Neural crest cell (in vitro differentiated cells): Measurements from ENCODE around the gene PREX1. TPM values are rescaled to one million over a fixed set of nuclear protein-coding genes. Genes with fewer than 3 reads are reported as not detected.
"Not testable (repeated sequence)": the region's sequence is repeated elsewhere in the genome, so short reads cannot be mapped to it uniquely, and the experiment has no call there.

ENCODE experiments used
- DNase-seq: peaks from one replicate; pipeline ENCODE4 v3.0.0; 2021; ENCODE audit warnings: low read depth, mixed read lengths, low spot score
- H3K27ac Mint-ChIP-seq: one replicate; pipeline ENCODE4 v1.8.0; 2021; ENCODE audit warnings: mild to moderate bottlenecking, mixed read lengths; ENCODE audit not compliant: unreplicated experiment
- H3K27me3 Mint-ChIP-seq: 2 replicates; pipeline ENCODE4 v1.8.0; 2021; ENCODE audit warnings: low read depth, mild to moderate bottlenecking, mixed read lengths
- H3K36me3 Mint-ChIP-seq: 2 replicates; pipeline ENCODE4 v1.8.0; 2021; ENCODE audit warnings: low read depth, mild to moderate bottlenecking, mixed read lengths
- H3K4me1 Mint-ChIP-seq: 2 replicates; pipeline ENCODE4 v1.8.0; 2021; ENCODE audit warnings: mixed read lengths
- H3K4me3 Mint-ChIP-seq: one replicate; pipeline ENCODE4 v1.8.0; 2021; ENCODE audit warnings: mild to moderate bottlenecking, mixed read lengths
- H3K9me3 Mint-ChIP-seq: 2 replicates; pipeline ENCODE4 v1.8.0; 2021; ENCODE audit warnings: mixed read lengths
- total RNA-seq: library from RNA; stranded (reverse); gene quantifications from 2 replicates; pipeline ENCODE4 v1.2.1, GENCODE V29; 2021
- TF ChIP-seq, protein P1 (sequence below): fragments of 200-600 bp; sonication (generic); conservative IDR thresholded peaks from 2 replicates; pipeline ENCODE4 v1.5.0; 2021; ENCODE audit warnings: antibody characterized with exemption, mild to moderate bottlenecking

Gene PREX1
- total RNA-seq, 1 donor from 2014 or later = 72.4 TPM

- H3K4me3 Mint-ChIP-seq = no peak overlapping the region
- peaks cover 34% of the 10 kb centered on the region for H3K4me1 Mint-ChIP-seq
- H3K27ac Mint-ChIP-seq = no peak overlapping the region
- peaks cover 9% of the 10 kb centered on the region for H3K36me3 Mint-ChIP-seq
- H3K27me3 Mint-ChIP-seq = no peaks in the 10 kb centered on the region
- no peak for DNase-seq
- TF ChIP-seq, protein P1, sequence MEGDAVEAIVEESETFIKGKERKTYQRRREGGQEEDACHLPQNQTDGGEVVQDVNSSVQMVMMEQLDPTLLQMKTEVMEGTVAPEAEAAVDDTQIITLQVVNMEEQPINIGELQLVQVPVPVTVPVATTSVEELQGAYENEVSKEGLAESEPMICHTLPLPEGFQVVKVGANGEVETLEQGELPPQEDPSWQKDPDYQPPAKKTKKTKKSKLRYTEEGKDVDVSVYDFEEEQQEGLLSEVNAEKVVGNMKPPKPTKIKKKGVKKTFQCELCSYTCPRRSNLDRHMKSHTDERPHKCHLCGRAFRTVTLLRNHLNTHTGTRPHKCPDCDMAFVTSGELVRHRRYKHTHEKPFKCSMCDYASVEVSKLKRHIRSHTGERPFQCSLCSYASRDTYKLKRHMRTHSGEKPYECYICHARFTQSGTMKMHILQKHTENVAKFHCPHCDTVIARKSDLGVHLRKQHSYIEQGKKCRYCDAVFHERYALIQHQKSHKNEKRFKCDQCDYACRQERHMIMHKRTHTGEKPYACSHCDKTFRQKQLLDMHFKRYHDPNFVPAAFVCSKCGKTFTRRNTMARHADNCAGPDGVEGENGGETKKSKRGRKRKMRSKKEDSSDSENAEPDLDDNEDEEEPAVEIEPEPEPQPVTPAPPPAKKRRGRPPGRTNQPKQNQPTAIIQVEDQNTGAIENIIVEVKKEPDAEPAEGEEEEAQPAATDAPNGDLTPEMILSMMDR = no peak
- H3K9me3 Mint-ChIP-seq = no peaks in the 10 kb centered on the region
These were observed 14.4 kb downstream of the PREX1 start for GRCh38 chr20:48813446-48813747.

DNA sequence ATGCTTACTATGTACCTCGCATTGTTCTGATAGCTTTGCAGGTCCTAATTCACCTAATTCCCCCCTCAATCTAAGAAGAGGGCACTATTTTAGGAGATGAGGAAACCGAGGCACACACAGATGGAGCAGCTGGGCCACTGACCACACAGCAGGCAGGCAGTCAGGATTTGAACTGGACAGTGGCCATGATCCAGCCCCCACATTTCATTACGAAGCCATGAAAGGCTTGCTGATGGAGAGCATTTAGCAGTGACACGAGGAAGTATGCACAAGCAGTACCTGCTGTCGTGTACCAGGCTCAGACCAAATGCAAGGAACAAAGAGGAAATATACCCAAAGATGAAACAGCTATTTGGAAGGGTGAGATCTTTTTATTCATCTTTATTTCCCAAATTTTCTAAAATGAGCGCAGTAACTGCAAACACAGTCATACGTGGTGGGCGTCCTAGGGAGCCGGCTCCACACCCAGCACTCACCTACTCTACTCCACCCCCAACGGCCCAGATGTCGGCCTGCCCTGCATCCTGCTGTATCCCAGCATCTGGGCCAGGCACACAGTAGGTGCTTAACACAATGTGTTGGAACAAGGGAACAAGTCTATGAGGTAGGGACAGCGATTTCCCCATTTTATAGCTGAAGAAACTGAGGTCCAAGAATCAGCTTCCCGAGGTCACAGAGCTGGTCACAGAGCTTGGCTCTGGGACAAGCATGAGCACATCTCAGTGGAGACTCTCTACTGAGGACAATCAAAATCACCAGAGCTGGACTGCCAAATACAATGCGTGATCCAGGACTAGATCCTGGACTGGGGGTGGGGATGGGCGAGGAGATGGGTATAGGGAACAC is 15.0 kb downstream of the PREX1 start:
- Mint-ChIP-seq H3K36me3 (peaks cover 9% of the 10 kb centered on the region), H3K27ac (no peak overlapping the region)

GRCh38 chr20:48812114-48812513 is 15.7 kb downstream of the PREX1 start:
- Mint-ChIP-seq H3K36me3 (peaks cover 16% of the 10 kb centered on the region), H3K4me1 (peaks cover 35% of the 10 kb centered on the region)
- not testable (repeated sequence) for H3K27me3 Mint-ChIP-seq, H3K4me3 Mint-ChIP-seq, H3K9me3 Mint-ChIP-seq, DNase-seq, H3K27ac Mint-ChIP-seq

More for the DNA sequence above, 15.0 kb downstream of the PREX1 start:
- no peaks in the 10 kb centered on the region for H3K9me3 Mint-ChIP-seq
- TF ChIP-seq, protein P1 = no peak
- H3K4me1 Mint-ChIP-seq = peaks cover 34% of the 10 kb centered on the region
- no peak overlapping the region for H3K4me3 Mint-ChIP-seq
- no peaks in the 10 kb centered on the region for H3K27me3 Mint-ChIP-seq
- DNase-seq = no peak

DNA sequence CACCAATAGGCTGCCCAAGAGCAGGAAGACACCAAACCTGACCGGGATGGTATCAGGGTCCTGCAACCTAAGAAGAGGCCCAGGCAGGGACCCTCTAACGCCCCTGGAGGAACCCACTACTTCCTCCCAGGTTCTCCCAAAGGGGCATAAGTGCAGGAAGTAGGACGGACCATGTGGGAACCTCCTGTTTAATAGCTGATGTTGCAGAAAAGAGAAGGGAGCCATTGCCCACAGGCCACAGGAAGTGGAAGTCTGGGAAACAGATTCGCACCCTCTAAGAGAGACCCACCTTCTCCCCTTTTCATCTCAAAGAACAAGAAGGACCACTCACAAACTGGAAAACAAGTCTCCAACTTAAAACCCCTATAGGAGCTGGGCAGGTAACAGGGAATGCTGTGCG is 18.1 kb downstream of the PREX1 start:
- Mint-ChIP-seq H3K36me3 (peaks cover 29% of the 10 kb centered on the region), H3K4me3 (no peak overlapping the region), H3K4me1 (peaks cover 47% of the 10 kb centered on the region), H3K27me3 (no peaks in the 10 kb centered on the region), H3K9me3 (peaks cover 3% of the 10 kb centered on the region), H3K27ac (peak overlapping the region; percentile 72)
- DNase-seq = no peak
- TF ChIP-seq, protein P1 = no peak

- Mint-ChIP-seq H3K27me3 (no peaks in the 10 kb centered on the region), H3K27ac (peak overlapping the region; percentile 89), H3K9me3 (peaks cover 3% of the 10 kb centered on the region), H3K4me3 (peak overlapping the region; percentile 28), H3K36me3 (peaks cover 36% of the 10 kb centered on the region), H3K4me1 (peaks cover 56% of the 10 kb centered on the region)
- TF ChIP-seq, protein P1 = no peak
- DNase-seq = no peak
These were observed 19.3 kb downstream of the PREX1 start for GRCh38 chr20:48808382-48809034.
